K562 (cell line): ENCODE measurements around the gene NR1H2. TPM values are rescaled to one million over a fixed set of nuclear protein-coding genes. Genes with fewer than 3 reads are reported as not detected.
A peak's percentile ranks its signal among the peaks of the same experiment; 100 is the strongest.

ENCODE experiments used
- CBX2 ChIP-seq: fragments of 200-600 bp; sonication (generic); IDR thresholded peaks from one replicate; pipeline ENCODE4 v1.6.1; 2012; ENCODE audit warnings: mild to moderate bottlenecking, low read length, inconsistent platforms; ENCODE audit not compliant: insufficient read depth, poor library complexity, severe bottlenecking
- CTBP1 ChIP-seq: fragments of 450-650 bp; IDR thresholded peaks from 2 replicates; pipeline ENCODE4 v1.6.1; 2016; ENCODE audit warnings: borderline replicate concordance
- HMGN3 ChIP-seq: IDR thresholded peaks from 2 replicates; pipeline ENCODE4 v1.6.1; 2011; ENCODE audit warnings: borderline replicate concordance, low read depth, mild to moderate bottlenecking, mixed read lengths, low read length; ENCODE audit not compliant: insufficient read length; ENCODE audit errors: extremely low read depth
- LARP7 ChIP-seq: fragments of 450-650 bp; IDR thresholded peaks from 2 replicates; pipeline ENCODE4 v1.6.1; 2016
- MGA ChIP-seq: fragments of 450-650 bp; IDR thresholded peaks from 2 replicates; pipeline ENCODE4 v1.6.1; 2016; ENCODE audit warnings: mild to moderate bottlenecking, moderate library complexity
- MXI1 ChIP-seq: IDR thresholded peaks from 2 replicates; pipeline ENCODE4 v1.6.1; 2011; ENCODE audit warnings: low read depth, mild to moderate bottlenecking, improper control_type of control experiment, low read length
- RBM14 ChIP-seq: fragments of 200-400 bp; formaldehyde crosslinking; IDR thresholded peaks from 2 replicates; pipeline ENCODE4 v1.6.1; 2018; ENCODE audit warnings: low read depth, mild to moderate bottlenecking, low read length, moderate library complexity, borderline replicate concordance; ENCODE audit not compliant: insufficient read depth
- RBM34 ChIP-seq: fragments of 200-400 bp; formaldehyde crosslinking; IDR thresholded peaks from 2 replicates; pipeline ENCODE4 v1.6.1; 2018; ENCODE audit warnings: low read length, borderline replicate concordance; ENCODE audit not compliant: insufficient read depth
- TRIM28 ChIP-seq: fragments of 450-650 bp; IDR thresholded peaks from 2 replicates; pipeline ENCODE4 v1.6.1; 2017
- TSC22D4 ChIP-seq: fragments of 450-650 bp; IDR thresholded peaks from 2 replicates; pipeline ENCODE4 v1.6.1; 2016; ENCODE audit warnings: missing genetic modification characterization, missing biosample characterization, control low read depth
- ZKSCAN3 ChIP-seq: fragments of 250-450 bp; sonication (Bioruptor Pico); IDR thresholded peaks from 2 replicates; pipeline ENCODE4 v1.4.0; 2020
- polyA plus RNA-seq, 8 experiments: library from polyadenylated mRNA; depleted of rRNA in 4 of 8; stranded (reverse) in 5 of 8; unstranded in 3 of 8; fragments of >200 nt; fragmentation: Nextera tagmentation in 2 of 8; fragmentation: Illumina TruSeq in 1 of 8; extraction: Ambion mirVana in 2 of 8; extraction: Trizol in 1 of 8; gene quantifications; 2 replicates each; pipeline versions ENCODE4 v1.2.1 to v1.2.3, GENCODE V29; 2011 to 2014; ENCODE audit warnings: inconsistent platforms in 1 of 8, missing spikeins in 1 of 8
- total RNA-seq, 7 experiments: library from RNA; depleted of rRNA in 6 of 7; stranded (reverse); fragments of >200 nt in 6 of 7; fragmentation: Illumina TruSeq in 2 of 7; extraction: Trizol in 2 of 7; gene quantifications; 2 replicates each; pipeline versions ENCODE4 v1.2.1 to v1.2.3, GENCODE V29; 2011 to 2021; ENCODE audit warnings: low replicate concordance in 1 of 7
- TF ChIP-seq, protein P1 (sequence below): fragments of 450-650 bp; IDR thresholded peaks from 2 replicates; pipeline ENCODE4 v1.6.1; 2018; ENCODE audit not compliant: partially characterized antibody

NR1H2 gene
- total and polyA plus RNA-seq, 9 of the 15 experiments (the other 6 are each of a cell fraction or from before 2014, with no cell fraction given) = 0.11 to 73.8 (median 24.0) TPM

DNA sequence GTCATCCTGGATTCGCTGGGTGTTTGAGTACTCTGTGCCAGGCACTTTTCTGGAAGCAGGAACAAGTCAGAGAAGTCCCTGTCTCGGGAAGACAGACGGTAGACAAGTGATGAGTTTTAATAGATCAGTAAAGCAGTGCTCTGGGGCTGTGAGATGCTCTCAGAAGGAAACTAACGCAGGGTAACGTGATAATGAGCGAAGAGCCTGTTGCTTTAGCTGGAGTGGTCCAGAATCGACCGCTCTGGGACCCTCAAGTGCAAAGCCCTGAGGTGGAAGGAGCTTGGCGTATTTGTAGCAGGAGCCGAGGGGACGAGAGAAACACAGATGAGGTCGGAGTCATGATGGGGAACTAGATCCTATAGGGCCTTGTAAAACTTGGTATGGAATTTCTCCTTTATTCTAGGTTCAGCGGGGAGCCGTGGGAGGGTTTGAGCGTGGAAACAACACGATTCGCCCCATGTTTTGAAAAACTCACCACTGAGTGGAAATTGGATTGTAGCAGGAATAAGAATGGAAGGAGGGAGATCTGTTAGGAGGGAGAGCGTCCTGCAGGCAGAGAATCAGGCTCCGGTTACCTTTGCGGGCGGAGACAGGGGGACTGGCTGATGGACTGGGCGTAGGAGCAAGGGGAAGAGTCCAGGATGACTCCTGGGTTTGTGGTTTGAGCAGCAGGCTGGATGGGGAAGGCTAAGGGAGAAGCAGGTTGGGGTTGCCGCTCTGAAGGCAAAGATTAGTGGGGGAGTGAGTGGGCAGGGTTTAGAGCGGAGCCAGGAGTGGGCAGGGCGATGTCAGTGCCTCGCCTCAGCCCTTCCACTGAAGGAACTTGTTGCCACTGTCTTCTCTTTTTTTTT, 8.7 kb downstream of the NR1H2 start (continued):
- no peak for TF ChIP-seq MGA
- no peak for TF ChIP-seq ZKSCAN3
- no peak; the same call in 1 of the 2 replicates for TF ChIP-seq CTBP1
- 0 out of 2 replicates have a peak, but pooled peaks have one; percentile 51 for TF ChIP-seq MXI1
- no peak for TF ChIP-seq RBM14
- TF ChIP-seq RBM34 = no peak
- 0 out of 2 replicates have a peak, but pooled peaks have one; percentile 37 for TF ChIP-seq TRIM28
- peak; percentile 41; the same call in 1 of the 2 replicates for TF ChIP-seq TSC22D4
- no peak for TF ChIP-seq CBX2
- TF ChIP-seq, protein P1, sequence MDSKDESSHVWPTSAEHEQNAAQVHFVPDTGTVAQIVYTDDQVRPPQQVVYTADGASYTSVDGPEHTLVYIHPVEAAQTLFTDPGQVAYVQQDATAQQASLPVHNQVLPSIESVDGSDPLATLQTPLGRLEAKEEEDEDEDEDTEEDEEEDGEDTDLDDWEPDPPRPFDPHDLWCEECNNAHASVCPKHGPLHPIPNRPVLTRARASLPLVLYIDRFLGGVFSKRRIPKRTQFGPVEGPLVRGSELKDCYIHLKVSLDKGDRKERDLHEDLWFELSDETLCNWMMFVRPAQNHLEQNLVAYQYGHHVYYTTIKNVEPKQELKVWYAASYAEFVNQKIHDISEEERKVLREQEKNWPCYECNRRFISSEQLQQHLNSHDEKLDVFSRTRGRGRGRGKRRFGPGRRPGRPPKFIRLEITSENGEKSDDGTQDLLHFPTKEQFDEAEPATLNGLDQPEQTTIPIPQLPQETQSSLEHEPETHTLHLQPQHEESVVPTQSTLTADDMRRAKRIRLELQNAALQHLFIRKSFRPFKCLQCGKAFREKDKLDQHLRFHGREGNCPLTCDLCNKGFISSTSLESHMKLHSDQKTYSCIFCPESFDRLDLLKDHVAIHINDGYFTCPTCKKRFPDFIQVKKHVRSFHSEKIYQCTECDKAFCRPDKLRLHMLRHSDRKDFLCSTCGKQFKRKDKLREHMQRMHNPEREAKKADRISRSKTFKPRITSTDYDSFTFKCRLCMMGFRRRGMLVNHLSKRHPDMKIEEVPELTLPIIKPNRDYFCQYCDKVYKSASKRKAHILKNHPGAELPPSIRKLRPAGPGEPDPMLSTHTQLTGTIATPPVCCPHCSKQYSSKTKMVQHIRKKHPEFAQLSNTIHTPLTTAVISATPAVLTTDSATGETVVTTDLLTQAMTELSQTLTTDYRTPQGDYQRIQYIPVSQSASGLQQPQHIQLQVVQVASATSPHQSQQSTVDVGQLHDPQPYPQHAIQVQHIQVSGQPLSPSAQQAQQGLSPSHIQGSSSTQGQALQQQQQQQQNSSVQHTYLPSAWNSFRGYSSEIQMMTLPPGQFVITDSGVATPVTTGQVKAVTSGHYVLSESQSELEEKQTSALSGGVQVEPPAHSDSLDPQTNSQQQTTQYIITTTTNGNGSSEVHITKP = peak; percentile 14
- no peak for TF ChIP-seq HMGN3
- TF ChIP-seq LARP7 = no peak
